Posterior vena cava (tissue), 2 donors: ENCODE measurements around the gene INO80. TPM values are rescaled to one million over a fixed set of nuclear protein-coding genes. Genes with fewer than 3 reads are reported as not detected.
"Not testable (repeated sequence)": the region's sequence is repeated elsewhere in the genome, so short reads cannot be mapped to it uniquely, and the experiment has no call there.

Source experiments
- DNase-seq: peaks from one replicate; pipeline ENCODE4 v3.0.0-alpha.2; 2020; ENCODE audit warnings: low spot score
- intact Hi-C, 2 donors: fragments of 100-400 bp; cut with DNase I; formaldehyde crosslinking; loops; one replicate each; pipeline versions ENCODE4 v1.14.1 to v1.14.2; 2022 to 2023
- total RNA-seq, 2 donors: library from RNA; stranded (reverse); fragmentation: NEBNext Ultra II Directional; extraction: Animal tissue kit (Norgen Biotek cat#: 25700); gene quantifications; one replicate each; pipeline ENCODE4 v1.2.1, GENCODE V29; 2021
- donor health status: DM: yes; HTN: yes; CAD: no.
- donor health status: DM: yes; HTN: yes; CAD: no.

The INO80 gene
- total RNA-seq, 2 donors from 2014 or later, result 21.4 to 25.5 TPM

DNA sequence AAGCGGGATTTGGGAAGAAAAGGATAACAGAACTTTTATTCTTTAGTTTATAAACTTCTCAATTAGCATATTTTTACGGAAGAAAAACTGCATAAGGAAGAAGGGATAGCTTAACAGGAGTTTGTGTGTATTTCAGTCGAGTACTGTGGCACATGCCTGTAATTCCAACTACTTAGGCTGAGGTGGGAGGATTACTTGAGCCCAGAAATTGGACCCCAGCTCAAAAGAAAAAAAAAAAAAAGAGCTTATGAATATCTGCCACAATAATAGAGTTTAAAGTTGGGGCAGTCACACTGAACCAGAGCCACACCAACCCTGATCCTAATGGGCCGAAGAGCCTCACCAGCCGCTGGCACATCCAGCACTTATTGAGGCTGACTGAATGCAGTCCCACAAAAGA is 131.7 kb downstream of the INO80 start:
- intact Hi-C loops, result no loop called here
- no peak for DNase-seq

- no peak for DNase-seq
- intact Hi-C loops, result no loop called here
These were observed 133.2 kb downstream of the INO80 start for GRCh38 chr15:40982855-40983254.

DNA sequence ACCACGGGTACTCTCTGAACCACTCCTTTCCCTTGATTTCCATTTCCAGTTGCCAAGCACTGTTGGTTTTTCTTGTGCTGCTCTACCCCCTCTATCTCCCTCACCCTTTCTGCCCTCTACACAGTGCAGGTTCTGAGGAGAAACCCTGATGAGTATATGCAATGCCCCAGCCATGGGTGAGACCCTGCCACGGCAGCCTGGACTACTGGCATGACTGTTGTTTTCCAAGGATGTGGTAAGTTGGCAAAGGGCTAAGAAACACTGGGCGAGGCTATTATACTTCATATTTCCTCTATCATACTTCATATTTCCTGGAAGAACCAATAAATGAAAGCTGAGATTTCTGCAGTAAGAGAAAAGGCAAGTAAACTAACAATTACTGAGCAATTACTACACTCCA is 134.9 kb downstream of the INO80 start:
- intact Hi-C loops, result no loop called here
- no peak for DNase-seq

GRCh38 chr15:40978562-40978961 is 137.5 kb downstream of the INO80 start:
- DNase-seq, result peak; percentile 45
- intact Hi-C loops, result no loop called here

DNA sequence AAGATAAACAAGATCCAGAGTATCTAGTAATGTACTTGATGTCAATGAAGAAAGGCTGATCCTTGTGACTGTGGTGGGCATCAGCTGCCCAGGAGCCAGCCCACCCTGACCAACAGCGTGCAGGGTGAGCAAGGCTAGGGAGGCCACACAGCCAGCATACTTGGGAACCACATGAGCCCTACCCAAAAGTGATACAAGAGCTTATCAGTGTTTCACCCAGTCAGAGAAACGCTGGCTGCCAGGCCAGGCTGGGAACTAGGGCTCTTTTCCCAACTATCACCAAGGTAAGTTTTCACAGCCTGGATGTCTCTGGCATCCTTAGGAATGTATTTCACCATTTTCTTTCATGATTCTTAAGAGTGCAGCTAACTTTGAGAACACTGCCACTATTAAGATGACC is 137.9 kb downstream of the INO80 start:
- intact Hi-C loops, result no loop called here
- peak; percentile 14 for DNase-seq

- peak; percentile 36 for DNase-seq
- intact Hi-C loops, result no loop called here
These were observed 139.3 kb downstream of the INO80 start for GRCh38 chr15:40976819-40977218.

- intact Hi-C loops, result no loop called here
These were observed 141.2 kb downstream of the INO80 start for GRCh38 chr15:40974879-40975278.

GRCh38 chr15:40969363-40969762 is 146.7 kb downstream of the INO80 start:
- no peak for DNase-seq
- intact Hi-C loops, result no loop called here

More at GRCh38 chr15:40974879-40975278, 141.2 kb downstream of the INO80 start:
- no peak for DNase-seq

- no peak for DNase-seq
These were observed 147.6 kb downstream of the INO80 start for GRCh38 chr15:40968290-40969085.

DNA sequence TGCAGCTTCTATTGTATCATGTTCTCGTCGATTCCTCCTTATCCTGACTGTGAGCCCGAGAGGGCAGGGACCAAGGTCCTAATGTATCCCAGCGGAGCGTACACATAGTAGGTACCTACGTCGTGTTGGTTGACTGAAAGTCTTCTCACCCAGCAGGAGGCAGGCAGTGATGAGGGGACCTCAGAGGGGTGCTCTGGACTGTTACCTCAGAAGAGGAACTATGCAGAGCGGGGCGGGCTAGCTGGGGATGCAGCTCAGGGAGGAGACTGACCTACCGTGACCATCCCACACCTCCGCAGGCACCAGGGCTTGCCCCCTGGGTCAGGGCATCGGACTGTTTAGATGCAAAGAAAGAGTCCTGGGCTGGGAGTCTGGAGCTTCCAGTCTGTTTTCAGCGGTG is 151.4 kb downstream of the INO80 start:
- DNase-seq, result peak; percentile 44
- intact Hi-C loops, result no loop called here

More at GRCh38 chr15:40968290-40969085, 147.6 kb downstream of the INO80 start:
- intact Hi-C loops, result no loop called here

DNA sequence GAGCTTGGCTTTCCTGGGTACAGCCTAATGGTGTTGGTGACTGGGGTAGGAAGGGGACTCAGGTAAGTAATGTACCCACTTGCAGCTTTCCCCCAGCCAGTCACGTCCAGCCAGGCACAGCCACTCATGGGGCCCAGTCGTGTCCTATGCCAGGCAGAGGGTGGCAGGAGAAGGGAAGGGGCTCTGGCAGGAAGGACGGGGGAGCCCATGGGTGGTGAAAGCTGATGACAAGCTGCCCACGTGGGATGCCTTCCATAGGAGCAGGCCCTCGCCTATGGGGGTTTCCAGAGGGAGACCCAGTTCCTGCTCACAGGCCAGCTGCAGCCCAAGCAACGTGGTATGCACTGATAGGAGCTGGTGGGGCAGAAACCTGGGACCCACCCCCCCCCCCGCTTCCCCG is 152.1 kb downstream of the INO80 start:
- no peak for DNase-seq
- intact Hi-C loops, result no loop called here

- intact Hi-C loops, result no loop called here
- peak; percentile 40 for DNase-seq
These were observed 152.9 kb downstream of the INO80 start for GRCh38 chr15:40963201-40963600.

- intact Hi-C loops, DNase-seq: not testable (repeated sequence)
These were observed 153.8 kb downstream of the INO80 start for GRCh38 chr15:40962317-40962716.

DNA sequence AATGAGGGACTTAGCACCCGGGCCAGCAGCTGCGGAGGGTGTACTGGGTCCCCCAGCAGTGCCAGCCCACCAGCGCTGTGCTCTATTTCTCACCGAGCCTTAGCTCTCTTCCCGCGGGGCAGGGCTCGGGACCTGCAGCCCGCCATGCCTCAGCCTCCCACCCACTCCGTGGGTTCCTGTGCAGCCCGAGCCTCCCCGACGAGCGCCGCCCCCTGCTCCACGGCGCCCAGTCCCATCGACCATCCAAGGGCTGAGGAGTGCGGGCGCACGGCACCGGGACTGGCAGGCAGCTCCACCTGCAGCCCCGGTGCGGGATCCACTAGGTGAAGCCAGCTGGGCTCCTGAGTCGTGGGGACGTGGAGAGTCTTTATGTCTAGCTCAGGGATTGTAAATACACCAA is 154.3 kb downstream of the INO80 start:
- DNase-seq, result peak; percentile 55
- intact Hi-C loops, result not testable (repeated sequence)

DNA sequence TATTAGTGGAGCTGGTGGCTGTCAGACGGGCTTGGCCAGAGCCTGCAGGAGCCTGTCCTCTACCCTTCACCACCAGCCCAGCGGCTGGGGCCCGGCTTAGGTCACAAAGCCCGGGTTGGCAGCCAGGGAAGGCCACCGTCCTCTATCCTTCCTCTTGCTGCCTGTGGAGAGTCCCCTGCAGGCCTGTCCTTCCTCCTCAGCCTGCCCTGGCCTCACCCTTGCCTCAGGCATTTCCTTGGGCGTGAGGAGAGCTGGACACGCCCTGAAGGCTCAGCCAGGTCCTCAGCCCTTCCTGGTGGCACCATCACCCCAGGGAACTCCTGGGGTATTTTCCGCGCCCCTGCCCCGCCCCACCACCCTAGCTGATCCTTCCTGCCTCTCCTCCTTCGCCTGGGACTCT is 155.2 kb downstream of the INO80 start:
- DNase-seq, result peak; percentile 55
- intact Hi-C loops, result no loop called here

GRCh38 chr15:40960151-40960885 is 155.8 kb downstream of the INO80 start:
- DNase-seq, result peak; percentile 61
- intact Hi-C loops, result no loop called here

DNA sequence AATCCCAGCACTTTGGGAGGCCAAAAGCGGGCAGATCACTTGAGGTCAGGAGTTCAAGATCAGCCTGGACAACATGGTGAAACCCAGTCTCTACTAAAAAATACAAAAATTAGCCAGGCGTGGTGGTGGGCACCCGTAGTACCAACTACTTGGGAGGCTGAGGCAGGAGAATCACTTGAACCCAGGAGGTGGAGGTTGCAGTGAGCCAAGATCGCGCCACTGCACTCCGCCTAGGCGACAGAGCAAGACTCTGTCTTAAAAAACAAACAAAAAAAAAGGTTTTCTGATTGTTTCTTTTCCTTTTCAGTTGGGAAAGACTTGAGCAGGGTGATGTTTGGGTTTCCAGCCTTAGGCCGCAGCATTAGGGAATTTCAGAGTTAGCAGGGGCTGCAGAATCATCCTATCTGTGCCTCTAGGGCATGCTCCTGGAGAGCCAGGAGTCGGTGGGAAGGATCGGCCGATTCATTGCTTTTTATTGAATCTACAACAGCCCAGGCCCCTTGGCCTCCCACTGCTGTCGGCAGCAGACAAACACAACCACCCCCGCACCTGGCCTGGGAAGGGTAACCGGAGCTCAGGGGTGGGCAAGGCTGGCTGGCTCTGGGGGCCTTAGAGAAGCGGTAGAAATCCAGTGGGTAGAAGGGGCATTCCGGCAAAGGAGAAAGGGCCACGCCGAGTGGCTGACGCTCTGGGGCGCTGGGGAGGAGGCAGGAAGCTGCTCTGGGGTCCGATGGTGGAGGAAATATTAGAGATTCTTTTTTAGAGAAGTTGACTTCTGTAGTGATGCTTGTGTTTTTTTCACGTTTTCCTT is 156.5 kb downstream of the INO80 start:
- intact Hi-C loops, result no loop called here
- DNase-seq, result peak; percentile 54

- intact Hi-C loops, result no loop called here
- no peak for DNase-seq
These were observed 157.4 kb downstream of the INO80 start for GRCh38 chr15:40958723-40959122.

GRCh38 chr15:40958146-40958545 is 157.9 kb downstream of the INO80 start:
- intact Hi-C loops, result no loop called here
- DNase-seq, result no peak

DNA sequence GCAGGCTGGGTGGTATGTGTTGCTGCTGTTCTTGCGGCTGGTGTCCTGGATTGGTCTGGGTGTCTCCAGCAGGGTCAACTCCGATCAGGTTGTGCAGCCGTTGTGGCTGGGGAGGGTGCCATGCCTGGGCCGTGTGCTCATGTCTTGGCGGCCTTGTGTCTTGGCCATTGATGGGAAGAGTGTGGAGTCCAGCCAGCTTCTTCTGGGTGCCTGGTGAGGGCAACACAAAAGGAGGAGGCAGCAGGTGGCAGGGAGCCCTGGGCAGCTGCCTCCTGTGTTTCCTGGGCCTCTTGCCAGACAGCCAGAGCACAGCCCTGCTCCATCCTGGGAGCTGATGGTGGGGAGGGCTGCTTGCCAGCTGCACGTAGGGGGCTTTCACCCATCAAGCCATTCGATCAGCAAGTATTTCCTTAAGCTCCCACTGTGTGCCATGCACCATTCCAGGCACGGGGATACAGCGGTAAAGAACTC is 158.5 kb downstream of the INO80 start:
- DNase-seq, result no peak
- intact Hi-C loops, result no loop called here
